ENCODE data around the gene RELA.
"Not testable (repeated sequence)": the region's sequence is repeated elsewhere in the genome, so short reads cannot be mapped to it uniquely, and the experiment has no call there.

RELA gene

GRCh38 chr11:65706303-65706763 is 43.6 kb upstream of the RELA start:
- Mint-ChIP-seq H3K9me3 (peaks cover 22% of the 10 kb centered on the region), H3K27me3 (ENCODE audit: low read depth, poor library complexity) (peaks cover 51% of the 10 kb centered on the region)
- not testable (repeated sequence) for H3K27ac Mint-ChIP-seq; H3K4me3 Mint-ChIP-seq; H3K4me1 Mint-ChIP-seq; H3K36me3 Mint-ChIP-seq (ENCODE audit: low read depth)
- peak; percentile 71 for DNase-seq
- peak; percentile 74 for TF ChIP-seq CTCF (IDR thresholded peaks at IDR 0.05)

GRCh38 chr11:65703846-65704245 is 41.1 kb upstream of the RELA start:
- Mint-ChIP-seq H3K27me3 (ENCODE audit: low read depth, poor library complexity) (peaks cover 72% of the 10 kb centered on the region), H3K4me1 (no peaks in the 10 kb centered on the region), H3K27ac (no peak overlapping the region), H3K36me3 (ENCODE audit: low read depth) (no peaks in the 10 kb centered on the region), H3K4me3 (no peak overlapping the region), H3K9me3 (peaks cover 37% of the 10 kb centered on the region)
- DNase-seq = no peak
- no peak for TF ChIP-seq CTCF (IDR thresholded peaks at IDR 0.05)

GRCh38 chr11:65701686-65702085 is 39.0 kb upstream of the RELA start:
- peaks cover 69% of the 10 kb centered on the region for H3K27me3 Mint-ChIP-seq (ENCODE audit: low read depth, poor library complexity)
- no peak for TF ChIP-seq CTCF (IDR thresholded peaks at IDR 0.05)

GRCh38 chr11:65700399-65700798 is 37.7 kb upstream of the RELA start:
- H3K9me3 Mint-ChIP-seq = peaks cover 20% of the 10 kb centered on the region
- H3K36me3 Mint-ChIP-seq (ENCODE audit: low read depth) = no peaks in the 10 kb centered on the region
- H3K4me1 Mint-ChIP-seq = no peaks in the 10 kb centered on the region
- TF ChIP-seq CTCF (IDR thresholded peaks at IDR 0.05) = no peak
- peaks cover 64% of the 10 kb centered on the region for H3K27me3 Mint-ChIP-seq (ENCODE audit: low read depth, poor library complexity)
- H3K4me3 Mint-ChIP-seq = no peak overlapping the region
- H3K27ac Mint-ChIP-seq = no peak overlapping the region
- DNase-seq = no peak

More at GRCh38 chr11:65701686-65702085, 39.0 kb upstream of the RELA start:
- Mint-ChIP-seq H3K27ac (no peak overlapping the region), H3K4me3 (no peak overlapping the region), H3K4me1 (no peaks in the 10 kb centered on the region), H3K36me3 (ENCODE audit: low read depth) (no peaks in the 10 kb centered on the region), H3K9me3 (peaks cover 22% of the 10 kb centered on the region)
- no peak for DNase-seq

GRCh38 chr11:65699306-65699705 is 36.6 kb upstream of the RELA start:
- Mint-ChIP-seq H3K36me3 (ENCODE audit: low read depth) (no peaks in the 10 kb centered on the region), H3K27ac (no peak overlapping the region), H3K4me1 (no peaks in the 10 kb centered on the region), H3K27me3 (ENCODE audit: low read depth, poor library complexity) (peaks cover 58% of the 10 kb centered on the region), H3K4me3 (no peak overlapping the region), H3K9me3 (peaks cover 20% of the 10 kb centered on the region)
- TF ChIP-seq CTCF (IDR thresholded peaks at IDR 0.05) = no peak
- no peak for DNase-seq

GRCh38 chr11:65698205-65698604 is 35.5 kb upstream of the RELA start:
- H3K9me3 Mint-ChIP-seq = peaks cover 20% of the 10 kb centered on the region
- no peaks in the 10 kb centered on the region for H3K4me1 Mint-ChIP-seq
- no peaks in the 10 kb centered on the region for H3K36me3 Mint-ChIP-seq (ENCODE audit: low read depth)
- H3K4me3 Mint-ChIP-seq = no peak overlapping the region
- DNase-seq = no peak
- no peak for TF ChIP-seq CTCF (IDR thresholded peaks at IDR 0.05)
- peaks cover 58% of the 10 kb centered on the region for H3K27me3 Mint-ChIP-seq (ENCODE audit: low read depth, poor library complexity)
- no peak overlapping the region for H3K27ac Mint-ChIP-seq

Data from nephron progenitor cell (in vitro differentiated cells).